H1 (cell line): Measurements from ENCODE around the gene SOX12. TPM values are rescaled to one million over a fixed set of nuclear protein-coding genes. Genes with fewer than 3 reads are reported as not detected.

Experiments used
- CTCF ChIA-PET: fragments of 300-600 bp; sonication (Branson Sonifier 250); formaldehyde crosslinking; loops from one replicate; lab custom pipeline; 2021; ENCODE audit not compliant: partially characterized antibody; lab: Charles Lee
- POLR2A ChIA-PET: fragments of 300-600 bp; sonication (Branson Sonifier 250); formaldehyde crosslinking; loops from one replicate; lab custom pipeline; 2021; ENCODE audit warnings: inconsistent platforms; ENCODE audit not compliant: partially characterized antibody; lab: Charles Lee
- DNase-seq, 2 experiments: peaks; one replicate each; pipeline versions ENCODE4 v3.0.0 to v3.0.0-alpha.2; 2010 to 2022; ENCODE audit warnings: low spot score in 2 of 2, low read depth in 1 of 2, mixed read lengths in 1 of 2
- FAIRE-seq: peaks from 2 replicates; lab custom pipeline; 2011; peaks lifted over from hg19 to GRCh38; lab: Jason Lieb, UNC
- H2AFZ ChIP-seq: 2 replicates; pipeline ENCODE4 v1.8.1; 2012; ENCODE audit warnings: low read length, inconsistent platforms
- H2AK5ac ChIP-seq: 2 replicates; pipeline ENCODE4 v1.6.1; 2013; ENCODE audit warnings: low read depth, low read length
- H2BK120ac ChIP-seq: replicated peaks from 2 replicates; pipeline ENCODE3; 2013; ENCODE audit warnings: low read depth, low read length, inconsistent platforms
- H2BK12ac ChIP-seq: 2 replicates; pipeline ENCODE4 v1.6.1; 2013; ENCODE audit warnings: low read depth, low read length
- H2BK15ac ChIP-seq: 2 replicates; pipeline ENCODE4 v1.6.1; 2013; ENCODE audit warnings: low read length
- H2BK20ac ChIP-seq: 2 replicates; pipeline ENCODE4 v1.6.1; 2013; ENCODE audit warnings: low read length
- H2BK5ac ChIP-seq: 2 replicates; pipeline ENCODE4 v1.6.1; 2013; ENCODE audit warnings: low read depth, low read length
- H3K14ac ChIP-seq: 2 replicates; pipeline ENCODE4 v1.6.1; 2013; ENCODE audit warnings: inconsistent platforms; ENCODE audit not compliant: insufficient read length
- H3K18ac ChIP-seq: 2 replicates; pipeline ENCODE4 v1.6.1; 2013; ENCODE audit warnings: low read length; ENCODE audit errors: extremely low read depth
- H3K23ac ChIP-seq: 2 replicates; pipeline ENCODE4 v1.6.1; 2013; ENCODE audit warnings: inconsistent platforms; ENCODE audit not compliant: insufficient read length
- H3K23me2 ChIP-seq: 2 replicates; pipeline ENCODE4 v1.6.1; 2013; ENCODE audit warnings: low read depth, low read length
- H3K27ac ChIP-seq: 2 replicates; pipeline ENCODE4 v1.6.1; 2011; ENCODE audit warnings: low read depth, low read length, inconsistent platforms
- H3K27me3 ChIP-seq, 4 experiments: replicated peaks in 1 of 4; 1 replicate in 1 of 4; 2 replicates in 3 of 4; pipeline versions ENCODE4 v1.6.1 to v1.8.1; 2011 to 2013; ENCODE audit warnings: low read length in 3 of 4, mild to moderate bottlenecking in 3 of 4, inconsistent platforms in 2 of 4, mixed read lengths in 2 of 4, moderate library complexity in 1 of 4; ENCODE audit not compliant: control insufficient read depth in 3 of 4, insufficient read depth in 3 of 4; ENCODE audit errors: extremely low read depth in 1 of 4
- H3K36me3 ChIP-seq, 4 experiments: 2 replicates each; pipeline versions ENCODE4 v1.6.1 to v1.8.1; 2011 to 2013; ENCODE audit warnings: mild to moderate bottlenecking in 4 of 4, low read length in 3 of 4, moderate library complexity in 2 of 4, control low read depth in 1 of 4, inconsistent platforms in 1 of 4; ENCODE audit not compliant: insufficient read depth in 4 of 4, control insufficient read depth in 2 of 4
- H3K4ac ChIP-seq: replicated peaks from 2 replicates; pipeline ENCODE3; 2013; ENCODE audit warnings: low read length, low read depth, mixed read lengths, inconsistent platforms; ENCODE audit not compliant: insufficient read length
- H3K4me1 ChIP-seq, 4 experiments: replicated peaks in 1 of 4; 1 replicate in 1 of 4; 2 replicates in 3 of 4; pipeline versions ENCODE4 v1.6.1 to v1.8.1; 2011 to 2013; ENCODE audit warnings: low read length in 3 of 4, inconsistent platforms in 2 of 4, mixed read lengths in 1 of 4; ENCODE audit not compliant: insufficient read depth in 4 of 4, control insufficient read depth in 3 of 4
- H3K4me2 ChIP-seq, 2 experiments: 2 replicates each; pipeline versions ENCODE4 v1.6.1 to v1.8.1; 2011 to 2013; ENCODE audit warnings: low read depth in 2 of 2, low read length in 2 of 2, control low read depth in 1 of 2, inconsistent platforms in 1 of 2, mild to moderate bottlenecking in 1 of 2; ENCODE audit not compliant: insufficient read depth in 1 of 2
- H3K4me3 ChIP-seq, 4 experiments: fragments of 200-600, 300-600 bp in 1 of 4; sonication (generic), shearing (Covaris generic), sonication (Bioruptor Twin) in 1 of 4; 2 replicates each; pipeline versions ENCODE4 v1.5.1 to v1.8.1; 2011 to 2016; ENCODE audit warnings: low read length in 4 of 4, low read depth in 3 of 4, control low read depth in 2 of 4, inconsistent platforms in 2 of 4, mild to moderate bottlenecking in 2 of 4, mixed read lengths in 1 of 4, moderate library complexity in 1 of 4; ENCODE audit not compliant: insufficient read depth in 2 of 4; ENCODE audit errors: extremely low read depth in 1 of 4
- H3K56ac ChIP-seq: replicated peaks from 2 replicates; pipeline ENCODE3; 2013; ENCODE audit warnings: low read depth, mild to moderate bottlenecking, mixed read lengths, low read length, inconsistent platforms; ENCODE audit not compliant: insufficient read length
- H3K79me1 ChIP-seq: 2 replicates; pipeline ENCODE4 v1.6.1; 2013; ENCODE audit warnings: low read depth, low read length, control low read depth
- H3K79me2 ChIP-seq, 2 experiments: 2 replicates each; pipeline versions ENCODE4 v1.6.1 to v1.8.1; 2012 to 2013; ENCODE audit warnings: low read length in 2 of 2, mild to moderate bottlenecking in 2 of 2, inconsistent platforms in 1 of 2; ENCODE audit not compliant: insufficient read depth in 2 of 2, control insufficient read depth in 1 of 2
- H3K9ac ChIP-seq, 4 experiments: replicated peaks in 1 of 4; 1 replicate in 1 of 4; 2 replicates in 3 of 4; pipeline versions ENCODE4 v1.6.1 to v1.8.1; 2011 to 2013; ENCODE audit warnings: low read depth in 3 of 4, low read length in 3 of 4, control low read depth in 2 of 4, mild to moderate bottlenecking in 2 of 4, moderate library complexity in 2 of 4, inconsistent platforms in 1 of 4; ENCODE audit errors: extremely low read depth in 1 of 4
- H3K9me3 ChIP-seq, 2 experiments: 2 replicates each; pipeline versions ENCODE4 v1.6.1 to v1.8.1; 2012 to 2013; ENCODE audit warnings: mild to moderate bottlenecking in 2 of 2, moderate library complexity in 2 of 2, control low read depth in 1 of 2, inconsistent platforms in 1 of 2, low read depth in 1 of 2, low read length in 1 of 2, mixed read lengths in 1 of 2; ENCODE audit not compliant: insufficient read depth in 2 of 2
- H4K20me1 ChIP-seq, 2 experiments: replicated peaks in 1 of 2; 2 replicates each; pipeline versions ENCODE3 to v1.8.1; 2011 to 2013; ENCODE audit warnings: inconsistent platforms in 2 of 2, low read length in 2 of 2, mild to moderate bottlenecking in 1 of 2; ENCODE audit not compliant: insufficient read depth in 2 of 2, control insufficient read depth in 1 of 2
- H4K5ac ChIP-seq: 2 replicates; pipeline ENCODE4 v1.6.1; 2013; ENCODE audit warnings: low read length, low read depth, mixed read lengths, inconsistent platforms; ENCODE audit not compliant: insufficient read length
- H4K8ac ChIP-seq: 2 replicates; pipeline ENCODE4 v1.8.0; 2013; ENCODE audit warnings: mild to moderate bottlenecking, moderate library complexity, low read length, inconsistent platforms; ENCODE audit not compliant: insufficient read depth; ENCODE audit errors: extremely low read depth
- H4K91ac ChIP-seq: replicated peaks from 2 replicates; pipeline ENCODE3; 2013; ENCODE audit warnings: low read length, mixed read lengths, inconsistent platforms; ENCODE audit not compliant: insufficient read length
- BACH1 ChIP-seq: IDR thresholded peaks from 2 replicates; pipeline ENCODE4 v1.6.1; 2012; ENCODE audit warnings: low read length, improper control_type of control experiment
- CEBPB ChIP-seq: IDR thresholded peaks from 2 replicates; pipeline ENCODE4 v1.6.1; 2012; ENCODE audit warnings: low read depth, low read length
- HDAC2 ChIP-seq, 2 experiments: fragments of 300-600 bp in 1 of 2; sonication (generic) in 1 of 2; IDR thresholded peaks; 2 replicates each; pipeline ENCODE4 v1.6.1; 2011 to 2012; ENCODE audit warnings: low read depth in 2 of 2, low read length in 2 of 2, mild to moderate bottlenecking in 2 of 2, moderate library complexity in 2 of 2, borderline replicate concordance in 1 of 2, inconsistent platforms in 1 of 2
- KDM1A ChIP-seq: fragments of 200-600, 300-600 bp; sonication (generic); IDR thresholded peaks from 2 replicates; pipeline ENCODE4 v1.7.1; 2016; ENCODE audit warnings: mild to moderate bottlenecking, low read length, borderline replicate concordance
- MAFK ChIP-seq: IDR thresholded peaks from 2 replicates; pipeline ENCODE4 v1.6.1; 2012; ENCODE audit warnings: low read depth, mild to moderate bottlenecking, improper control_type of control experiment, low read length
- SP1 ChIP-seq: IDR thresholded peaks from 2 replicates; pipeline ENCODE4 v1.6.1; 2011; ENCODE audit warnings: low read depth, low read length
- SP4 ChIP-seq: IDR thresholded peaks from 2 replicates; pipeline ENCODE4 v1.6.1; 2012; ENCODE audit warnings: low read length, inconsistent platforms
- TAF1 ChIP-seq: IDR thresholded peaks from 2 replicates; pipeline ENCODE4 v1.6.1; 2011; ENCODE audit warnings: mild to moderate bottlenecking, low read depth, low read length
- ZNF274 ChIP-seq: IDR thresholded peaks from 2 replicates; pipeline ENCODE4 v1.7.0; 2012; ENCODE audit warnings: low read length, borderline replicate concordance; ENCODE audit errors: extremely low read depth
- WGBS, 2 experiments: shearing (Covaris generic) in 1 of 2; methylation state at CpG; one replicate each; pipeline versions ENCODE4 v1.1.6 to v1.1.7; 2013 to 2015; ENCODE audit warnings: low lambda C conversion rate in 2 of 2, mixed read lengths in 2 of 2, inconsistent platforms in 1 of 2, low coverage in 1 of 2, missing lambda C conversion rate in 1 of 2; ENCODE audit not compliant: insufficient replicate concordance in 2 of 2, insufficient coverage in 1 of 2, insufficient read length in 1 of 2; ENCODE audit errors: extremely low coverage in 1 of 2, missing lambda C conversion rate in 1 of 2; 5-methylcytosine and 5-hydroxymethylcytosine counted together
- polyA plus RNA-seq, 7 experiments: library from polyadenylated mRNA; depleted of rRNA in 3 of 7; stranded (reverse) in 5 of 7; unstranded in 2 of 7; fragments of >200 nt in 5 of 7; fragments of 200-250 nt in 2 of 7; gene quantifications; 1 replicate in 5 of 7; 2 replicates in 1 of 7; 4 replicates in 1 of 7; pipeline versions ENCODE4 v1.2.1 to v1.2.3, GENCODE V29; 2011 to 2013; ENCODE audit warnings: missing spikeins in 2 of 7, mixed read lengths in 2 of 7
- total RNA-seq: library from RNA; stranded (reverse); fragmentation: NEBNext Ultra II Directional; extraction: Animal tissue kit (Norgen Biotek cat#: 25700); gene quantifications from 2 replicates; pipeline ENCODE4 v1.2.1, GENCODE V29; 2021

The SOX12 gene
- total and polyA plus RNA-seq, 2 of the 8 experiments (the other 6 are each of a cell fraction or from before 2014, with no cell fraction given): 6.4 to 63.0 TPM

GRCh38 chr20:364905-365794 lies 39.8 kb downstream of the SOX12 start:
- CTCF ChIA-PET: interaction anchor here (0.5 to 4.4 kb wide), 3 partner anchors 11 to 67 kb away, joined by 3 to 28 read pairs (median 6); no protein-coding TSS in a partner anchor
- H3K4me1 ChIP-seq: no peaks in the 10 kb centered on the region; a peak in 2 of 7 replicates
- no peak for FAIRE-seq
- no peak overlapping the region for H4K8ac ChIP-seq
- no peak overlapping the region for H3K23ac ChIP-seq
- H3K79me2 ChIP-seq: no peaks in the 10 kb centered on the region; a peak in 1 of 4 replicates
- no peaks in the 10 kb centered on the region for H3K9me3 ChIP-seq
- no peaks in the 10 kb centered on the region for H4K20me1 ChIP-seq
- H3K36me3 ChIP-seq: no peaks in the 10 kb centered on the region; a peak in 1 of 8 replicates
- WGBS, 2 experiments: 93% methylated on average over 9 of the region's 9 CpGs; no CpG with 5 or more reads in 1 of the 2 experiments
- no peak overlapping the region for H3K27ac ChIP-seq
- no peak overlapping the region for H4K5ac ChIP-seq
- no peak overlapping the region for H2AK5ac ChIP-seq
- H2AFZ ChIP-seq: no peak overlapping the region
- no peaks in the 10 kb centered on the region for H3K23me2 ChIP-seq
- no peaks in the 10 kb centered on the region; a peak in 1 of 7 replicates for H3K27me3 ChIP-seq
- H2BK12ac ChIP-seq: peak overlapping the region; percentile 64; the same call in 1 of the 2 replicates
- no peak overlapping the region for H3K4me2 ChIP-seq
- no peak overlapping the region for H3K4ac ChIP-seq
- H3K79me1 ChIP-seq: no peaks in the 10 kb centered on the region
- no peak overlapping the region for H4K91ac ChIP-seq
- DNase-seq: no peak
- no peak overlapping the region for H3K4me3 ChIP-seq
- no peak overlapping the region for H2BK20ac ChIP-seq
- H3K14ac ChIP-seq: no peak overlapping the region
- no peak overlapping the region for H2BK120ac ChIP-seq
- H2BK15ac ChIP-seq: no peak overlapping the region
- no peak overlapping the region for H3K9ac ChIP-seq
- POLR2A ChIA-PET: interaction anchor here (1.3 to 14.7 kb wide), 4 partner anchors 7 to 31 kb away, joined by 4 to 172 read pairs (median 31); partner anchors contain the start of gene TRIB3
- no peak overlapping the region for H3K56ac ChIP-seq
- peak; percentile 98 for TF ChIP-seq BACH1
- no peak for TF ChIP-seq ZNF274
- TF ChIP-seq SP1: no peak
- peak; percentile 90 for TF ChIP-seq MAFK
- no peak for TF ChIP-seq TAF1
- peak; percentile 28; the same call in 1 of the 2 replicates for TF ChIP-seq KDM1A
- no peak for TF ChIP-seq CEBPB
- TF ChIP-seq SP4: no peak
- no peak for TF ChIP-seq HDAC2 (IDR thresholded peaks at IDR 0.05; ENCODE audit: borderline replicate concordance in 1 of 2, low read depth in 2 of 2, low read length in 2 of 2)
- H3K18ac ChIP-seq: no peak overlapping the region
- no peak overlapping the region for H2BK5ac ChIP-seq
